ENCODE data around the gene MICOS13. TPM values are rescaled to one million over a fixed set of nuclear protein-coding genes. Genes with fewer than 3 reads are reported as not detected.

MICOS13 gene
- total RNA-seq, 1 donor from 2014 or later = 67.6 TPM

DNA sequence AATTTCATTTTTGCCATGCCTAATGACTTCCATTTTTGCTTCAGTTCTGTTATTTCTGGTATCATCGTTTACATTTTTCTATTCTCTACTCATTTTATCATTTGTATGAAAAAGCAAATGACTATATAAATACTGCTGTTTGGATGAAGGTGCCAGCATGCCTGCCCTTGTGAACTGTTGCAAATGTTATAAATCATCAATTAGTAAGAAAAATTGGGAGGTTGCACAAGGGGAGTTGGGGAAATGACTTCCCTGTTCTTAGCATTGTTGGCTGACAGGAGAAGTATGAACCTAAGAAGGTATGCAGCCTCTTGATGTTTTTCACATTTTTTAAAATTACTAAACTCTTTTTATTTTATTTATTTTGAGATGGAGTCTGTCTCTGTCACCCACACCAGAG, 42.3 kb downstream of the MICOS13 start:
- no peak overlapping the region for H3K4me3 ChIP-seq (ENCODE audit: low read depth, low read length)
- no peak for DNase-seq (ENCODE audit: low read depth)
- TF ChIP-seq, protein P1, sequence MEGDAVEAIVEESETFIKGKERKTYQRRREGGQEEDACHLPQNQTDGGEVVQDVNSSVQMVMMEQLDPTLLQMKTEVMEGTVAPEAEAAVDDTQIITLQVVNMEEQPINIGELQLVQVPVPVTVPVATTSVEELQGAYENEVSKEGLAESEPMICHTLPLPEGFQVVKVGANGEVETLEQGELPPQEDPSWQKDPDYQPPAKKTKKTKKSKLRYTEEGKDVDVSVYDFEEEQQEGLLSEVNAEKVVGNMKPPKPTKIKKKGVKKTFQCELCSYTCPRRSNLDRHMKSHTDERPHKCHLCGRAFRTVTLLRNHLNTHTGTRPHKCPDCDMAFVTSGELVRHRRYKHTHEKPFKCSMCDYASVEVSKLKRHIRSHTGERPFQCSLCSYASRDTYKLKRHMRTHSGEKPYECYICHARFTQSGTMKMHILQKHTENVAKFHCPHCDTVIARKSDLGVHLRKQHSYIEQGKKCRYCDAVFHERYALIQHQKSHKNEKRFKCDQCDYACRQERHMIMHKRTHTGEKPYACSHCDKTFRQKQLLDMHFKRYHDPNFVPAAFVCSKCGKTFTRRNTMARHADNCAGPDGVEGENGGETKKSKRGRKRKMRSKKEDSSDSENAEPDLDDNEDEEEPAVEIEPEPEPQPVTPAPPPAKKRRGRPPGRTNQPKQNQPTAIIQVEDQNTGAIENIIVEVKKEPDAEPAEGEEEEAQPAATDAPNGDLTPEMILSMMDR (conservative IDR thresholded peaks at IDR 0.05; ENCODE audit: low read depth, low read length) = no peak

DNA sequence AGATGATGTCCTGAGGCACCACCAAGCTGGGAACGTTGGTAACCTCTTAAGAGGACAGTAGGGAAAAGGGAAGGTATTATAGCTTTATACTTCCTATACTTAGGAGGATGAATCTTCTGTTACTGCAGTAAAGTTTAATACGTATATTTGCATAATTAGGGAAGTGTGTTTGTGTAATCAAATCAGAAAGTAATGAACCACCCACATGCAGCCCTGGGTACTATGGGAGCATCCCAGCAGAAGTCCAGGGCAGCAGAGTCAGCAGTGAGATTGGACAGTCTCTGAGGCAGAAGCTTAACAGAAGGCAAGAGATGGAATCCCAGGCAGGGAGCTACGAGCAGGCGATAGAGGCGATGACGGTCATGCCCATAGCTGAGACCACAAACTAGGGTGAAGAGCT, 44.9 kb downstream of the MICOS13 start:
- no peak overlapping the region for H3K4me3 ChIP-seq (ENCODE audit: low read depth, low read length)
- DNase-seq (ENCODE audit: low read depth) = no peak
- TF ChIP-seq, protein P1 (conservative IDR thresholded peaks at IDR 0.05; ENCODE audit: low read depth, low read length) = no peak

DNA sequence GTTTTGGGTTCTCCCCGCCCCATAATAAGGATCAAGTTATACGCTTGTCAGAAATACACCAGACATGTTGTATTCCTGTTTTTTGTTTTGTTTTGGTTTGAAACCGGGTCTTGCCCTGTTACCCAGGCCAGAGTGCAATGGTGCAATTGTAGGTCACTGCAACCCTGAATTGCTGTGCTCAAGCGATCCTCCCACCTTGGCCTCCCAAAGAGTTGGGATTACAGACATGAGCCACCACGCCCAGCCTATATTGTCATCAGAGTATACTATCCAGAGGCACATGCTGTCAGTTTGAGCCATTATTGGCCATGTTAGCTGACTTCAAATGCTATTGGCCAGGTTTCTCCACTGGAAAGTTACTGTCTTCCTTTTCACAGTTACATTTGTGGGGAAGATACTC, 47.7 kb downstream of the MICOS13 start:
- TF ChIP-seq, protein P1 (conservative IDR thresholded peaks at IDR 0.05; ENCODE audit: low read depth, low read length) = no peak
- DNase-seq (ENCODE audit: low read depth) = no peak

DNA sequence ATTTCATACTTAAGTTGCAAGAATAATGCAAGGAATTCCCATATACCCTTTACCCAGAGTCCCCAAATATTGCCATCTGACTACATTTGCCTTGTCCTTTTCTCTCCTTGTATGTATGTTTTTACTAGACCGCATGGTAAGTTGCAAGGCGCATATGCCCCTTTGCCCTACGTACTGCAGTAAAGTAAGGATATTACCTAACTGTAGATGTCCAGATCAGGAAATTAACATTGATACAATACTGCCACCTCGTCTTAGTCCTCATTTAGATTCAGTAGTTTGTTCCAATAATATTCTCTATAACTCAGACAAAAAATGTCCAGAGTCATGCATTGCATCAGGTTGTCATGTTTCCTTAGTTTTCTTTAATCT, 48.1 kb downstream of the MICOS13 start:
- no peak overlapping the region for H3K4me3 ChIP-seq (ENCODE audit: low read depth, low read length)
- TF ChIP-seq, protein P1 (conservative IDR thresholded peaks at IDR 0.05; ENCODE audit: low read depth, low read length) = no peak
- no peak for DNase-seq (ENCODE audit: low read depth)

More for the DNA sequence above, 47.7 kb downstream of the MICOS13 start:
- no peak overlapping the region for H3K4me3 ChIP-seq (ENCODE audit: low read depth, low read length)

DNA sequence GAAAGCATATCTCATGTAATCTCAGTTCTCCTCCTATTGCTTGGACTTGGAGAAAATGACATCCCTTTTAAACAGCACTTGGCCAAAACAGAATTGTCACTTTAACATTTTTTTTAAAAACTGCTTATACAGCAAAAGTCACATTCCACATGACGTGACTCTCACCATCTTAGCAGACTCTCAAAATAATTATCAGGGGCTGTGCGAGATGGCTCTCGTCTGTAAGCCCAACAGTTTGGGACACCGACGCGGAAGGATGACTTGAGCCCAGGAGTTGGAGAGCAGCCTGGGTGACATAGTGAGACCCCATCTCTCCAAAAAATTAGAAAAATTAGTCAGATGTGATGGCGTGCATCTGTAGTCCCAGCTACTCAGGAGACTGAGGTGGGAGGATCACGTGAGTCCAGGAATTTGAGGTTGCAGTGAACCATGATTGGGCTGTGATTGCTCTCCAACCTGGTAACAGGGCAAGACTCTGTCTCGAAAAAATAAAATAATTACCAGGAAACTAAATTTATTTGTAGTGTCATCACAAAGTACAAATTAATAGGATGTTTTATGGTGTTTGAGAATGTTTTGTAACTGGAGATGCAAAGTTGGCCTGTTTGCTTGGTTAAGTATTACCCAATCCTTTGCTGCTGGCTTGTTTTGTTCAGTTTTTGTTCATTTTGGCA, 48.6 kb downstream of the MICOS13 start:
- H3K4me3 ChIP-seq (ENCODE audit: low read depth, low read length) = no peak overlapping the region
- TF ChIP-seq, protein P1 (conservative IDR thresholded peaks at IDR 0.05; ENCODE audit: low read depth, low read length) = no peak
- no peak for DNase-seq (ENCODE audit: low read depth)

DNA sequence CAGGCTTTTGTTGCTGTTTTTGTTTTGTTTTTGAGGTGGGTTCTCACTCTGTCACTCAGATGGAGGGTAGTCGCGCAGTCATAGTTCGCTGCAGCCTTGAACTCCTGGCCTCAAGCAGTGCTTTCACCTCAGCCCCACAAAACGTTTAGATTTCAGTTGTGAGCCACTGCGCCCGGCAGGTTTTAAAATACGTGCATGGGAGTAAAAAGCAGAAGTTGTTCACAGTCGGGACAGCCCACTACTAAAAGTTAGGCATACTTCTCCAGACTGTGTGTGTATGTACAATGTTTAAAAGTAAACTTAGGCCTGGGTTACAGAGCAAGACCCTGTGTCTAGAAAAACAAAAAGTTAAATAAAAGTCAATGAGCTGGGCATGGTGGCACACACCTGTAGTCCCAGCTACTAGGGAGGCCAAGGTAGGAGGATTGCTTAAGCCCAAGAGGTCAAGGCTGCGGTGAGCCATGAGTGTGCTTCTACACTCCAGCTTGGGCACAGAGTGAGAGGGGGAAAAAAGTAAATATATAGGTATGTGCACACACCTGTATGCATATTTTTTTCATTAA, 51.3 kb downstream of the MICOS13 start:
- TF ChIP-seq, protein P1 (conservative IDR thresholded peaks at IDR 0.05; ENCODE audit: low read depth, low read length) = no peak
- H3K4me3 ChIP-seq (ENCODE audit: low read depth, low read length) = no peak overlapping the region
- no peak for DNase-seq (ENCODE audit: low read depth)

DNA sequence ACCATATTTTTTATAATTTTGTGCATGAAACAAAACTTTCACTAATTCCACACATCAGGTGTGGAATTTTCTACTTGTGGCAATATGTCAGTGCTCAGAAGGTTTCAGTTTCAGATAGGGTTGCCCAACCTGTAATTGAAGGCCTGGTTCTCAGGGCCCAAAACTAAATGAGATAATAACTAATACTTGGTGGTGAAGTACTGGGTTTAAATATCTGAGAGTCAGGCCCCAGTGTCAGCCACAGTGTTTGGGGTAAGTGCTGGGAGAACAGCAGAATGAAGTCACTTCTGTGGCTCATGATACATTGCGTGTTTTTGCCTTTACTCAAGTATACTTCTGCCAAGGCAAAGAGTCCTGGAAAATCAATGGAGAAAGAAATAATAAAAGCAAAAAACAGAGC, 51.9 kb downstream of the MICOS13 start:
- DNase-seq (ENCODE audit: low read depth) = no peak
- TF ChIP-seq, protein P1 (conservative IDR thresholded peaks at IDR 0.05; ENCODE audit: low read depth, low read length) = no peak
- no peak overlapping the region for H3K4me3 ChIP-seq (ENCODE audit: low read depth, low read length)

All from epithelial cell of proximal tubule (primary cell).